NCI-H1417 treated with DMSO at 0.1 percent for 48 hours (cell line): ENCODE results near the gene CFAP45.

ENCODE experiments used
- DNase-seq: peaks from one replicate; lab custom pipeline; 2025; lab: John Stamatoyannopoulos, UW

The CFAP45 gene

GRCh38 chr1:159900086-159900680 is at the start of gene CFAP45:
Gene CFAP45 (minus strand): TSS chr1:159900165. CDS start chr1:159900098, 67 bp downstream.
- no peak for DNase-seq

- no peak for DNase-seq
These were observed 49.2 kb upstream of the CFAP45 start for GRCh38 chr1:159949123-159949522.

GRCh38 chr1:159947942-159948341 is 48.0 kb upstream of the CFAP45 start:
- no peak for DNase-seq

- DNase-seq: no peak
These were observed 46.5 kb upstream of the CFAP45 start for GRCh38 chr1:159946242-159947187.

- DNase-seq: peak; percentile 81
These were observed 45.7 kb upstream of the CFAP45 start, which contains the start of gene IGSF9 for GRCh38 chr1:159945483-159946241. Gene IGSF9 (minus strand): TSS chr1:159945613. CDS start chr1:159943454, 2,159 bp downstream.

- no peak for DNase-seq
These were observed 44.9 kb upstream of the CFAP45 start for GRCh38 chr1:159944623-159945455.

GRCh38 chr1:159943908-159944622 is 44.1 kb upstream of the CFAP45 start:
- DNase-seq: no peak

GRCh38 chr1:159943278-159943640 is 43.3 kb upstream of the CFAP45 start:
- no peak for DNase-seq

- no peak for DNase-seq
These were observed 42.8 kb upstream of the CFAP45 start for GRCh38 chr1:159942632-159943277.

GRCh38 chr1:159941591-159942560 is 41.9 kb upstream of the CFAP45 start:
- peak; percentile 17 for DNase-seq

- peak; percentile 15 for DNase-seq
These were observed 41.2 kb upstream of the CFAP45 start for GRCh38 chr1:159941141-159941540.

- DNase-seq: no peak
These were observed 40.1 kb upstream of the CFAP45 start for GRCh38 chr1:159940006-159940620.

- DNase-seq: no peak
These were observed 39.7 kb upstream of the CFAP45 start for GRCh38 chr1:159939678-159940002.

- no peak for DNase-seq
These were observed 39.1 kb upstream of the CFAP45 start for GRCh38 chr1:159938905-159939677.

GRCh38 chr1:159938211-159938852 is 38.4 kb upstream of the CFAP45 start:
- DNase-seq: no peak

GRCh38 chr1:159937054-159937750 is 37.2 kb upstream of the CFAP45 start:
- peak; percentile 11 for DNase-seq
